ENCODE data around the gene TP53BP2.
"Not testable (repeated sequence)": the region's sequence is repeated elsewhere in the genome, so short reads cannot be mapped to it uniquely, and the experiment has no call there.

Gene TP53BP2

GRCh38 chr1:223831755-223832636 is 13.8 kb downstream of the TP53BP2 start:
- peak; percentile 86 for DNase-seq

DNA sequence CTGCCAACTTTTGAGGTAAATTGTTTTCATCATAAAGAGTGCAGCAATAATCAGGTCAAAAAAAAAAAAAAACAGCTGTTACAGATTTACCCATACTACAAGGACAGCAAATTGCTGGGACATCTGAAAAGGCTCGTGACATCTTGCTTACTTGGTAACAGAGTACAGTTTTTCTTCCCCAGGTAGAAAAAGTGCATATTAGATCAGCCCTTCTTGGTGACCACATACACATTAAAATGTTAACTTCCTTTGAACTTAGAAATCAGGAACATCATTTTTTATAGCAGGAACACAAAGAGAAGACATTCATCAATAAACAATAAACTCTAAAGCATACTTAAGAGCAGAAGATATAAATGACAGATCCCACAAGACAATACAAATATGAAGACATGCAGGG is 16.1 kb downstream of the TP53BP2 start:
- DNase-seq, result no peak

GRCh38 chr1:223828162-223828848 is 17.4 kb downstream of the TP53BP2 start:
- DNase-seq, result no peak

- no peak for DNase-seq
Measured at GRCh38 chr1:223827193-223827663, 18.5 kb downstream of the TP53BP2 start.

- DNase-seq, result no peak
Measured at GRCh38 chr1:223825767-223826748, 19.7 kb downstream of the TP53BP2 start.

- DNase-seq, result no peak
Measured at GRCh38 chr1:223824712-223825111, 21.0 kb downstream of the TP53BP2 start.

DNA sequence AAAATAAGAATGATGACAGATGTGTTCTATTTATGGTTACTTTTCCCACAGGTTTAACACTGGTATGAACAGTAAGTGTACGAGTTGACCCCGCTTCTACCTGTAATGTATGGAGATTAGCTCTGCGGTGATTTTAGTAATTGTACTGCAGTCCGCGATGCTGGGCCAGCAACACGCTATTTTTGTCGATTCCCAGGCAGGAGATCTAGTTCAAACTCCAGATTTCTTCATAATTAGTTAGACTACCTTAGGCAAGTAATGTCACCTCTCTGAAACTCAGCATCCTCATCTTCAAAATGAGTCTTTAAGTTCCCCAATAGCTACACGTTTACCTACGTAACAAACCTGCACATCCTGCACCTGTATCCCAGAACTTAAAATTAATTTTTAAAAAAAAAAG is 21.5 kb downstream of the TP53BP2 start:
- DNase-seq, result no peak

- DNase-seq, result peak; percentile 42
Measured at GRCh38 chr1:223820971-223821370, 24.8 kb downstream of the TP53BP2 start.

DNA sequence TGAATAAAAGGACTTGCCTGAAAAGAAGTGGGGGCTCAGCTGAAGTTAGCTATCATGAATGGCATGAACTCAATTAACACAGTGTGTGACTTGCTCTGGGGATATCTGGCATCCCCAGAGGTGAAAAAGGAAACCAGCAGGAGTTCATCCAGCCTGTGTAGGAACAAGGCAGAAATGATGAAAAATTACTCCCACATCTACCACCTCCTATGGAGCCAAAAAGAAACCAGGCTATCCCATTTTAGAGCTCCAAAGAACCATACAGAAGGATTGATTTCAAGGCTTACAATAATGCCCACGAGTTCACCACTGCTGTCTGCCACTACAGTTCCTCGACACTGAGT is 25.3 kb downstream of the TP53BP2 start:
- peak; percentile 31 for DNase-seq

- peak; percentile 61 for DNase-seq
Measured at GRCh38 chr1:223819730-223820514, 25.8 kb downstream of the TP53BP2 start.

- not testable (repeated sequence) for DNase-seq
Measured at GRCh38 chr1:223817265-223817664, 28.5 kb downstream of the TP53BP2 start.

DNA sequence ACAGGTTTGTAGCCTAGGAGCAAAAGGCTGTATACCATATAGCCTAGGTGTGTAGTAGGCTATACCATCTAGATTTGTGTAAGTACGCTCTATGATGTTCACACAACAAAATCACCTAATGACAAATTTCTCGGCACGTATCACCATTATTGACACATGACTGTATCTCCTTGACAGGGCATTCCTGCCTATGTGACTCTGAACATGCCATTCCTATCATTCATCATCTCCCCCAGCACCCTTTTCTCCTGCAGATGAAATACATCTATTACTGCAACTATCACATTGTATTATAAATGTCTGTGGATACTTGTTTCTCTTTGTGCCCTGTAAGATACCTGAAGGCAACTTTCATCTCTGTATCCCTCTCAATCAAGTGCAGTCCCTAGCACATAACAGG is 29.9 kb downstream of the TP53BP2 start:
- peak; percentile 75 for DNase-seq

GRCh38 chr1:223815020-223815853 is 30.5 kb downstream of the TP53BP2 start:
- DNase-seq, result no peak

GRCh38 chr1:223813645-223814044 is 32.1 kb downstream of the TP53BP2 start:
- no peak for DNase-seq

DNA sequence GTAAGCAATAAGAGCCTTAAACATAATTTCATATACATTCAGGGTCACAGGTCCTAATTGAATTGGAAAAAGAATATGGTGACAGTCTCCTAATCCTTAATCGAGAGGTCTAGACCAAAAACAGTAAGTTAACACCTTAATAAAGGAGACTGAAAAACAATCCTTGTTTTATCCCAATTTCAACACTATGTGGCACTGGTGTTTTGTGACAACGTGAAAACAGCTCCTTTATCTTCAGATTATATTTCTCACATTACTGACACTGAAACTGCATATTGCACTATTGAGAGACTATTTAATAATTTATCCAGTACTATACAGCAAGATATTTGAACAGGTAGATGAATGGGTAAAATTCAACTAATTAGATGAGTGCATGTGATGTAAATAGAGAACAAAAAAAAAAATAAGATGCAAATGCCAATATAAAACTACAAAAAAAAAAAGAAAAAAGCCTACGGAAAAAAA is 34.1 kb downstream of the TP53BP2 start:
- peak; percentile 46 for DNase-seq

- DNase-seq, result no peak
Measured at GRCh38 chr1:223810586-223810985, 35.2 kb downstream of the TP53BP2 start.

DNA sequence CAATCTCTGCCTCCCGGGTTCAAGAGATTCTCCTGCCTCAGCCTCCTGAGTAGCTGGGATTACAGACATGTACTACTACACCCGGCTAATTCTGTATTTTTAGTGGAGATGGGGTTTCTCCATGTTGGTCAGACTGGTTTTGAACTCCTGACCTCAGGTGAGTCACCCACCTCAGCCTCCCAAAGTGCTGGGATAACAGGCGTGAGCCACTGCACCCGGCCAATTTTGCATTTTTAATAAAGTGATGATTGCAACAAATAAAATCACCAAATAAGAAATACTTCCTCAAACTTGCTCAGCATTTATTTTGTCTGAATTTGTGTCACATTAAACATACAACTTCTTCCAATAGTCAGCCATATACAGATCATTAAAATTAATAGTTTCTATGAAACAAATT is 35.8 kb downstream of the TP53BP2 start:
- not testable (repeated sequence) for DNase-seq

- DNase-seq, result no peak
Measured at GRCh38 chr1:223803211-223803610, 42.5 kb downstream of the TP53BP2 start.

GRCh38 chr1:223802602-223803001 is 43.1 kb downstream of the TP53BP2 start:
- DNase-seq, result no peak

- no peak for DNase-seq
Measured at GRCh38 chr1:223802032-223802431, 43.7 kb downstream of the TP53BP2 start.

- DNase-seq, result no peak
Measured at GRCh38 chr1:223796210-223796609, 49.5 kb downstream of the TP53BP2 start.
